GM18502 (cell line): ENCODE measurements around the gene MYO15B.
"Not testable (repeated sequence)": the region's sequence is repeated elsewhere in the genome, so short reads cannot be mapped to it uniquely, and the experiment has no call there.

Experiments
- ATAC-seq: cut with Tn5 transposase; IDR thresholded peaks from one replicate; pipeline ENCODE4 v1.9.1; 2021; ENCODE audit warnings: mild to moderate bottlenecking; ENCODE audit not compliant: unreplicated experiment, poor library complexity

MYO15B gene

GRCh38 chr17:75574404-75575036 is 13.1 kb upstream of the MYO15B start:
- no peak for ATAC-seq

- ATAC-seq: no peak
Observed at GRCh38 chr17:75575197-75575596, 12.4 kb upstream of the MYO15B start.

- no peak for ATAC-seq
Observed at GRCh38 chr17:75575728-75576127, 11.9 kb upstream of the MYO15B start.

GRCh38 chr17:75576661-75577060 is 10.9 kb upstream of the MYO15B start:
- ATAC-seq: no peak

- not testable (repeated sequence) for ATAC-seq
Observed at GRCh38 chr17:75581121-75581725, 6.4 kb upstream of the MYO15B start.

GRCh38 chr17:75583197-75583596 is 4.4 kb upstream of the MYO15B start:
- not testable (repeated sequence) for ATAC-seq

GRCh38 chr17:75584849-75585175 is 2.8 kb upstream of the MYO15B start:
- no peak for ATAC-seq

GRCh38 chr17:75588596-75589011 is 1.0 kb downstream of the MYO15B start:
- peak; percentile 11 for ATAC-seq

GRCh38 chr17:75589012-75589918 is 1.7 kb downstream of the MYO15B start:
- ATAC-seq: peak; percentile 77

GRCh38 chr17:75589919-75590303 is 2.3 kb downstream of the MYO15B start:
- no peak for ATAC-seq

- no peak for ATAC-seq
Observed at GRCh38 chr17:75590314-75590761, 2.7 kb downstream of the MYO15B start.

GRCh38 chr17:75590849-75591721 is 3.5 kb downstream of the MYO15B start:
- no peak for ATAC-seq

- ATAC-seq: no peak
Observed at GRCh38 chr17:75591722-75592302, 4.2 kb downstream of the MYO15B start.

GRCh38 chr17:75592348-75593020 is 4.9 kb downstream of the MYO15B start:
- ATAC-seq: no peak

- ATAC-seq: not testable (repeated sequence)
Observed at GRCh38 chr17:75593430-75593829, 5.8 kb downstream of the MYO15B start.

GRCh38 chr17:75594499-75595283 is 7.1 kb downstream of the MYO15B start:
- no peak for ATAC-seq

- ATAC-seq: no peak
Observed at GRCh38 chr17:75595284-75595919, 7.8 kb downstream of the MYO15B start.

- no peak for ATAC-seq
Observed at GRCh38 chr17:75595920-75596313, 8.3 kb downstream of the MYO15B start.
